HG03378 (cell line): ENCODE measurements around the gene RTP3.
"Not testable (repeated sequence)": the region's sequence is repeated elsewhere in the genome, so short reads cannot be mapped to it uniquely, and the experiment has no call there.

Source experiments
- ATAC-seq: cut with Tn5 transposase; IDR thresholded peaks from one replicate; pipeline ENCODE4 v1.9.1; 2021; ENCODE audit warnings: mild to moderate bottlenecking, moderate library complexity; ENCODE audit not compliant: unreplicated experiment

The RTP3 gene

GRCh38 chr3:46544771-46545503 is 47.2 kb downstream of the RTP3 start:
- no peak for ATAC-seq

- ATAC-seq: no peak
Observed at GRCh38 chr3:46545818-46546630, 48.2 kb downstream of the RTP3 start.

- no peak for ATAC-seq
Observed at GRCh38 chr3:46546896-46547440, 49.2 kb downstream of the RTP3 start.

GRCh38 chr3:46548611-46549010 is 50.8 kb downstream of the RTP3 start:
- not testable (repeated sequence) for ATAC-seq

GRCh38 chr3:46549408-46549904 is 51.7 kb downstream of the RTP3 start:
- no peak for ATAC-seq

- ATAC-seq: no peak
Observed at GRCh38 chr3:46549989-46550388, 52.2 kb downstream of the RTP3 start.
